HG02678 (cell line): Measurements from ENCODE around the gene HHIPL1.

Experiments
- ATAC-seq: cut with Tn5 transposase; IDR thresholded peaks from one replicate; pipeline ENCODE4 v1.9.1; 2021; ENCODE audit warnings: mild to moderate bottlenecking, moderate library complexity; ENCODE audit not compliant: unreplicated experiment

Gene HHIPL1

GRCh38 chr14:99609245-99610170 lies 35.4 kb upstream of the HHIPL1 start:
- no peak for ATAC-seq

GRCh38 chr14:99611646-99612045 lies 33.3 kb upstream of the HHIPL1 start:
- no peak for ATAC-seq

- no peak for ATAC-seq
These were observed 32.7 kb upstream of the HHIPL1 start for GRCh38 chr14:99612071-99612737.

GRCh38 chr14:99612738-99613330 lies 32.1 kb upstream of the HHIPL1 start:
- ATAC-seq: no peak

GRCh38 chr14:99615497-99616157 lies 29.3 kb upstream of the HHIPL1 start:
- no peak for ATAC-seq

GRCh38 chr14:99616832-99617800 lies 27.8 kb upstream of the HHIPL1 start:
- no peak for ATAC-seq

- no peak for ATAC-seq
These were observed 24.8 kb upstream of the HHIPL1 start for GRCh38 chr14:99619835-99620834.

- no peak for ATAC-seq
These were observed 23.0 kb upstream of the HHIPL1 start for GRCh38 chr14:99621948-99622347.

- ATAC-seq: no peak
These were observed 20.9 kb upstream of the HHIPL1 start for GRCh38 chr14:99624024-99624423.

- ATAC-seq: no peak
These were observed 20.0 kb upstream of the HHIPL1 start for GRCh38 chr14:99624971-99625370.

- no peak for ATAC-seq
These were observed 19.5 kb upstream of the HHIPL1 start for GRCh38 chr14:99625476-99625875.

- ATAC-seq: no peak
These were observed 18.8 kb upstream of the HHIPL1 start for GRCh38 chr14:99626041-99626648.

- no peak for ATAC-seq
These were observed 17.8 kb upstream of the HHIPL1 start for GRCh38 chr14:99627100-99627499.

- no peak for ATAC-seq
These were observed 17.2 kb upstream of the HHIPL1 start for GRCh38 chr14:99627510-99628381.

GRCh38 chr14:99628887-99629618 lies 15.9 kb upstream of the HHIPL1 start:
- peak; percentile 64 for ATAC-seq

- ATAC-seq: no peak
These were observed 14.7 kb upstream of the HHIPL1 start for GRCh38 chr14:99630202-99630601.
